ENCODE measurements around the gene CYP4F22. TPM values are rescaled to one million over a fixed set of nuclear protein-coding genes. Genes with fewer than 3 reads are reported as not detected.

Gene CYP4F22
- total and polyA plus RNA-seq, 10 of the 15 experiments (the other 5 are each of a cell fraction or from before 2014, with no cell fraction given) = not detected

DNA sequence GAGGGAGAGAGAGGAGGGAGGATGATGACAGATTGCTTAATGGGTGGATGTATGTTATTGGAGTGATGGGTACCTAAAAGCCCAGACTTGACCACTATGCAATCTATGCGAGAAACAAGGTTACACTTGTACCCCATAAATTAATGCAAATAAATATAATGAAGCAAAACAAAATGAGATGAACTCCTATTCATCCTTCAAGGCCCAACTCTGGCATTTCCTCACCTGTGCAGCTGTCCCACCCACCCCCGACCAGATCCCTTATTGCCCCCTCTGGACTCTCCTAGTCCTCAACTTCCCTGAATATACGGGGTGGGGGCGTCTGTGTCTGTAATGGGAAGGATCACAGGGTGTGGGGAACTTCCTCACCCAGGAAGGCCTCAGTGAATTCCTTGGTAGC lies 33.2 kb upstream of the CYP4F22 start (continued):
- TF ChIP-seq BHLHE40 (IDR thresholded peaks at IDR 0.05; ENCODE audit: borderline replicate concordance in 1 of 2, low read depth in 2 of 2, low read length in 1 of 2) (no peak), IKZF1 (conservative IDR thresholded peaks at IDR 0.05) (no peak), ZNF24 (IDR thresholded peaks at IDR 0.05) (no peak), HDGF (IDR thresholded peaks at IDR 0.05) (no peak), SIX5 (IDR thresholded peaks at IDR 0.05; ENCODE audit: low read depth, low read length, severe bottlenecking) (no peak), NR2C2 (IDR thresholded peaks at IDR 0.05; ENCODE audit: borderline replicate concordance, control insufficient read depth, insufficient read length, low read depth) (no peak), BRCA1 (IDR thresholded peaks at IDR 0.05; ENCODE audit: low read depth, low read length) (no peak)

DNA sequence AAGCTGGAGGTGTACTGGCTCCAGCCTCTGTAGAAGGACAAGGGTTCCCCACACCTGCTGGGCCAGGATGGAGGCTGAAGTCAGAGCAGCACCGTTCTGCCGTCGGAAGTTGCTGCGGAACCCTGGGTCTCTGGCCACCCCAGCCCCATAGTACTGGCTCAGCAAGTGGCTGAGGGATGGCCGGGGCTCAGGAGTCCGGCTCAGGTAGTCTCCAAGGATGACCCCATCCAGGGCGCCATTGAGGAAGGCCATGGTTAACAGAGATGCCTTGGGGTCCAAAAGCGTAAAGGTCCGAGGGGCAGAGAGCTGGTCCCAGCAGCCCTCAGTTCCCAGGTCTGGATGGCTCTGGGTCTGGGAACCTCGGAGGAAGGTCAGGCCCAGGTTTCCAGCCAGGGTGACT lies 32.7 kb upstream of the CYP4F22 start:
- BruUV-seq (replicated peaks) = no TSS peak
- H3K27me3 ChIP-seq (replicated peaks in 1 of 2; ENCODE audit: control insufficient read depth in 2 of 2, insufficient read depth in 2 of 2, low read length in 1 of 2) = no peaks in the 10 kb centered on the region
- no peak overlapping the region for H3K9ac ChIP-seq (ENCODE audit: control insufficient read depth, insufficient read depth, low read length)
- H3K4me2 ChIP-seq (ENCODE audit: control insufficient read depth, insufficient read depth) = no peak overlapping the region
- DNase-seq (ENCODE audit: low read depth, low spot score) (no peak), FAIRE-seq (no peak), ATAC-seq (no peak)
- in situ Hi-C loops (cut with MboI) = no loop called here
- RAD21 ChIA-PET (ENCODE audit: unreplicated experiment) = no interaction called here
- SMC1A ChIA-PET (ENCODE audit: uncharacterized antibody, unreplicated experiment) = no interaction called here
- H2AFZ ChIP-seq (ENCODE audit: control insufficient read depth, low read depth, low read length) = no peak overlapping the region
- WGBS (ENCODE audit: insufficient coverage, insufficient replicate concordance, low lambda C conversion rate, missing lambda C conversion rate) = 94% methylated on average over 10 of the region's 10 CpGs
- POLR2A ChIA-PET = no interaction called here
- H3K4me3 ChIP-seq = no peak overlapping the region
- H3K4me1 ChIP-seq (ENCODE audit: control insufficient read depth, insufficient read depth, low read length) = no peaks in the 10 kb centered on the region
- no peaks in the 10 kb centered on the region for H3K79me2 ChIP-seq (ENCODE audit: control insufficient read depth, insufficient read depth, low read length)
- no peaks in the 10 kb centered on the region; the same call in 2 of the 3 replicates for H3K9me3 ChIP-seq (replicated peaks; ENCODE audit: control insufficient read depth, insufficient read depth, low read length)
- CTCF ChIA-PET = no interaction called here
- H3K27ac ChIP-seq (ENCODE audit: control insufficient read depth, insufficient read depth) = no peak overlapping the region
- no peak for TF ChIP-seq SMAD1 (IDR thresholded peaks at IDR 0.05; ENCODE audit: low read depth, partially characterized antibody)
- TF ChIP-seq, protein P1, sequence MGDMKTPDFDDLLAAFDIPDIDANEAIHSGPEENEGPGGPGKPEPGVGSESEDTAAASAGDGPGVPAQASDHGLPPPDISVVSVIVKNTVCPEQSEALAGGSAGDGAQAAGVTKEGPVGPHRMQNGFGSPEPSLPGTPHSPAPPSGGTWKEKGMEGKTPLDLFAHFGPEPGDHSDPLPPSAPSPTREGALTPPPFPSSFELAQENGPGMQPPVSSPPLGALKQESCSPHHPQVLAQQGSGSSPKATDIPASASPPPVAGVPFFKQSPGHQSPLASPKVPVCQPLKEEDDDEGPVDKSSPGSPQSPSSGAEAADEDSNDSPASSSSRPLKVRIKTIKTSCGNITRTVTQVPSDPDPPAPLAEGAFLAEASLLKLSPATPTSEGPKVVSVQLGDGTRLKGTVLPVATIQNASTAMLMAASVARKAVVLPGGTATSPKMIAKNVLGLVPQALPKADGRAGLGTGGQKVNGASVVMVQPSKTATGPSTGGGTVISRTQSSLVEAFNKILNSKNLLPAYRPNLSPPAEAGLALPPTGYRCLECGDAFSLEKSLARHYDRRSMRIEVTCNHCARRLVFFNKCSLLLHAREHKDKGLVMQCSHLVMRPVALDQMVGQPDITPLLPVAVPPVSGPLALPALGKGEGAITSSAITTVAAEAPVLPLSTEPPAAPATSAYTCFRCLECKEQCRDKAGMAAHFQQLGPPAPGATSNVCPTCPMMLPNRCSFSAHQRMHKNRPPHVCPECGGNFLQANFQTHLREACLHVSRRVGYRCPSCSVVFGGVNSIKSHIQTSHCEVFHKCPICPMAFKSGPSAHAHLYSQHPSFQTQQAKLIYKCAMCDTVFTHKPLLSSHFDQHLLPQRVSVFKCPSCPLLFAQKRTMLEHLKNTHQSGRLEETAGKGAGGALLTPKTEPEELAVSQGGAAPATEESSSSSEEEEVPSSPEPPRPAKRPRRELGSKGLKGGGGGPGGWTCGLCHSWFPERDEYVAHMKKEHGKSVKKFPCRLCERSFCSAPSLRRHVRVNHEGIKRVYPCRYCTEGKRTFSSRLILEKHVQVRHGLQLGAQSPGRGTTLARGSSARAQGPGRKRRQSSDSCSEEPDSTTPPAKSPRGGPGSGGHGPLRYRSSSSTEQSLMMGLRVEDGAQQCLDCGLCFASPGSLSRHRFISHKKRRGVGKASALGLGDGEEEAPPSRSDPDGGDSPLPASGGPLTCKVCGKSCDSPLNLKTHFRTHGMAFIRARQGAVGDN (IDR thresholded peaks at IDR 0.05) = no peak
- TF ChIP-seq JUNB (IDR thresholded peaks at IDR 0.05) = no peak
- no peak for TF ChIP-seq CBX5 (IDR thresholded peaks at IDR 0.05; ENCODE audit: low read depth)
- TF ChIP-seq IKZF2 (IDR thresholded peaks at IDR 0.05) = no peak
- TF ChIP-seq CREB1 (IDR thresholded peaks at IDR 0.05; ENCODE audit: low read depth) = no peak
- no peak for TF ChIP-seq ESRRA (IDR thresholded peaks at IDR 0.05; ENCODE audit: low read length)
- no peaks in the 10 kb centered on the region for H3K36me3 ChIP-seq (ENCODE audit: control insufficient read depth in 2 of 2, insufficient read depth in 2 of 2, low read length in 1 of 2)
- H4K20me1 ChIP-seq (ENCODE audit: control insufficient read depth, insufficient read depth) = no peaks in the 10 kb centered on the region
- intact Hi-C loops (cut with micrococcal nuclease; ENCODE audit: unreplicated experiment) = no loop called here

Measured in GM12878 (cell line).